ENCODE data around the gene APOD.

Gene APOD

GRCh38 chr3:195570912-195571311 is 12.8 kb downstream of the APOD start:
- CTCF ChIA-PET: no interaction called here
- no peak for DNase-seq (ENCODE audit: extremely low spot score)
- POLR2A ChIA-PET: no interaction called here
- TF ChIP-seq HDGF (IDR thresholded peaks at IDR 0.05; ENCODE audit: borderline replicate concordance): no peak
- TF ChIP-seq FOXK2 (IDR thresholded peaks at IDR 0.05): no peak
- TF ChIP-seq SUZ12 (IDR thresholded peaks at IDR 0.05): no peak
- no peak for TF ChIP-seq FOXA1 (IDR thresholded peaks at IDR 0.05)

GRCh38 chr3:195570344-195570743 is 13.4 kb downstream of the APOD start:
- CTCF ChIA-PET: no interaction called here
- no peak for DNase-seq (ENCODE audit: extremely low spot score)
- POLR2A ChIA-PET: no interaction called here
- no peak for TF ChIP-seq FOXM1 (IDR thresholded peaks at IDR 0.05; ENCODE audit: borderline replicate concordance)
- TF ChIP-seq SUZ12 (IDR thresholded peaks at IDR 0.05): no peak
- no peak for TF ChIP-seq BHLHE40 (IDR thresholded peaks at IDR 0.05; ENCODE audit: borderline replicate concordance)
- no peak for TF ChIP-seq CTBP1 (IDR thresholded peaks at IDR 0.05; ENCODE audit: borderline replicate concordance)
- TF ChIP-seq TARDBP (IDR thresholded peaks at IDR 0.05): no peak
- TF ChIP-seq L3MBTL2 (conservative IDR thresholded peaks at IDR 0.05): no peak
- no peak for TF ChIP-seq SP1 (IDR thresholded peaks at IDR 0.05)
- TF ChIP-seq ARNT (IDR thresholded peaks at IDR 0.05): no peak
- TF ChIP-seq HDGF (IDR thresholded peaks at IDR 0.05; ENCODE audit: borderline replicate concordance): no peak
- no peak for TF ChIP-seq PKNOX1 (IDR thresholded peaks at IDR 0.05)
- no peak for TF ChIP-seq NFRKB (IDR thresholded peaks at IDR 0.05)
- TF ChIP-seq ELF4 (IDR thresholded peaks at IDR 0.05): no peak

GRCh38 chr3:195568630-195569029 is 15.1 kb downstream of the APOD start:
- CTCF ChIA-PET: no interaction called here
- POLR2A ChIA-PET: no interaction called here
- no peak for DNase-seq (ENCODE audit: extremely low spot score)
- TF ChIP-seq FOXK2 (IDR thresholded peaks at IDR 0.05) (no peak), HDGF (IDR thresholded peaks at IDR 0.05; ENCODE audit: borderline replicate concordance) (no peak), ARNT (IDR thresholded peaks at IDR 0.05) (no peak), SUZ12 (IDR thresholded peaks at IDR 0.05) (no peak), FOXM1 (IDR thresholded peaks at IDR 0.05; ENCODE audit: borderline replicate concordance) (no peak), LEF1 (IDR thresholded peaks at IDR 0.05; ENCODE audit: borderline replicate concordance) (no peak), NFRKB (IDR thresholded peaks at IDR 0.05) (no peak), TARDBP (IDR thresholded peaks at IDR 0.05) (no peak), CTBP1 (IDR thresholded peaks at IDR 0.05; ENCODE audit: borderline replicate concordance) (no peak), ELF4 (IDR thresholded peaks at IDR 0.05) (no peak), L3MBTL2 (conservative IDR thresholded peaks at IDR 0.05) (no peak), SP1 (IDR thresholded peaks at IDR 0.05) (no peak), ZNF384 (IDR thresholded peaks at IDR 0.05) (no peak), BHLHE40 (IDR thresholded peaks at IDR 0.05; ENCODE audit: borderline replicate concordance) (no peak), FOXA1 (IDR thresholded peaks at IDR 0.05) (no peak), PKNOX1 (IDR thresholded peaks at IDR 0.05) (no peak)

GRCh38 chr3:195566797-195567196 is 16.9 kb downstream of the APOD start:
- ChIA-PET POLR2A (interaction anchor here (1.1 kb wide), 1 partner anchor 24 kb away, joined by 4 read pairs; the partner anchor contains the start of gene PPP1R2), CTCF (interaction anchor here (0.9 to 1.2 kb wide), 2 partner anchors 11 to 14 kb away, joined by 3 read pairs; no protein-coding TSS in a partner anchor)
- peak; percentile 30 for DNase-seq (ENCODE audit: extremely low spot score)
- TF ChIP-seq ARNT (IDR thresholded peaks at IDR 0.05): no peak
- no peak for TF ChIP-seq ZNF384 (IDR thresholded peaks at IDR 0.05)
- no peak for TF ChIP-seq LEF1 (IDR thresholded peaks at IDR 0.05; ENCODE audit: borderline replicate concordance)
- TF ChIP-seq ELF4 (IDR thresholded peaks at IDR 0.05): no peak
- no peak for TF ChIP-seq SP1 (IDR thresholded peaks at IDR 0.05)
- TF ChIP-seq CTBP1 (IDR thresholded peaks at IDR 0.05; ENCODE audit: borderline replicate concordance): no peak
- no peak for TF ChIP-seq FOXM1 (IDR thresholded peaks at IDR 0.05; ENCODE audit: borderline replicate concordance)
- TF ChIP-seq BHLHE40 (IDR thresholded peaks at IDR 0.05; ENCODE audit: borderline replicate concordance): no peak
- TF ChIP-seq FOXK2 (IDR thresholded peaks at IDR 0.05): no peak
- no peak for TF ChIP-seq SUZ12 (IDR thresholded peaks at IDR 0.05)
- no peak for TF ChIP-seq FOXA1 (IDR thresholded peaks at IDR 0.05)
- TF ChIP-seq PKNOX1 (IDR thresholded peaks at IDR 0.05): no peak
- no peak for TF ChIP-seq NFRKB (IDR thresholded peaks at IDR 0.05)
- no peak for TF ChIP-seq L3MBTL2 (conservative IDR thresholded peaks at IDR 0.05)
- TF ChIP-seq HDGF (IDR thresholded peaks at IDR 0.05; ENCODE audit: borderline replicate concordance): no peak

- DNase-seq (ENCODE audit: extremely low spot score): peak; percentile 22
- POLR2A ChIA-PET: no interaction called here
- CTCF ChIA-PET: interaction anchor here (0.6 kb wide), 1 partner anchor 295 kb away, joined by 3 read pairs; the partner anchor contains the start of gene XXYLT1
- TF ChIP-seq L3MBTL2 (conservative IDR thresholded peaks at IDR 0.05) (peak; percentile 78), PKNOX1 (IDR thresholded peaks at IDR 0.05) (peak; percentile 77), FOXK2 (IDR thresholded peaks at IDR 0.05) (no peak)
Measured at GRCh38 chr3:195565716-195566115, 18.0 kb downstream of the APOD start.

- ChIA-PET POLR2A (no interaction called here), CTCF (no interaction called here)
- no peak for TF ChIP-seq FOXM1 (IDR thresholded peaks at IDR 0.05; ENCODE audit: borderline replicate concordance)
- TF ChIP-seq ARNT (IDR thresholded peaks at IDR 0.05): no peak
- TF ChIP-seq ZNF384 (IDR thresholded peaks at IDR 0.05): no peak
- TF ChIP-seq ELF4 (IDR thresholded peaks at IDR 0.05): no peak
- DNase-seq (ENCODE audit: extremely low spot score): no peak
Measured at GRCh38 chr3:195563317-195563716, 20.4 kb downstream of the APOD start.

Data from HEK293T (cell line).